ENCODE results near the gene EIF4A2. TPM values are rescaled to one million over a fixed set of nuclear protein-coding genes. Genes with fewer than 3 reads are reported as not detected.
"Not testable (repeated sequence)": the region's sequence is repeated elsewhere in the genome, so short reads cannot be mapped to it uniquely, and the experiment has no call there.

Gene EIF4A2
- total RNA-seq, 1 experiment from 2014 or later: 398 TPM

DNA sequence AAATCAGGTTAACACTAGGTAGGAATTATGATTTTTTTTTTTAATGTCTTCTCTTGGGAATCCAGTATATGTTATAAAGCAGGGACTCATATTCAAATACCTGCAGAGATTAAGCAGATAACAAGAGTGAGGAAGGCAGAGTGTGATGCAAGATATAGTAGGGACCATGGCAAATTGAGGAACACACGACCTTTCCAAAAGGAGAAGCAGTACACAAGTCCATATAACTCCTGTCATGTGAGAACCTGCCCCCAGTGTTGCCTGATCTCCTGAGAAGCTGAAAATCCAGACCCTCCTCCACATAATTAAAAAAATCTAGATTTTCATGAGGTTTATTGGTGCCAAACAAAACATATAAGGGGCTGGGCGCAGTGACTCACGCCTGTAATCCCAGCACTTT is 19.3 kb downstream of the EIF4A2 start:
- no peak overlapping the region for H3K4ac ChIP-seq (ENCODE audit: low read depth, low read length)
- Mint-ChIP-seq H3K9me3 (no peaks in the 10 kb centered on the region), H3K27ac (no peak overlapping the region), H3K36me3 (ENCODE audit: insufficient read depth in 1 of 3, low read depth in 3 of 3) (peaks cover 34 to 66% (median 66%) of the 10 kb centered on the region in 3 experiments), H3K27me3 (ENCODE audit: low read depth) (no peaks in the 10 kb centered on the region), H3K4me3 (no peak overlapping the region; a peak in 1 of 5 replicates), H3K4me1 (peaks cover 14 to 18% of the 10 kb centered on the region in 2 experiments)
- H3K23ac ChIP-seq (ENCODE audit: insufficient read length, low read depth, low read length): no peak overlapping the region
- peaks cover 6% of the 10 kb centered on the region for H3K79me1 ChIP-seq (ENCODE audit: insufficient read depth, low read depth, low read length, poor library complexity, severe bottlenecking)
- H2BK120ac ChIP-seq (ENCODE audit: low read depth, low read length, poor library complexity, severe bottlenecking): no peak overlapping the region
- H2AFZ ChIP-seq (ENCODE audit: low read length): no peak overlapping the region
- no peaks in the 10 kb centered on the region for H4K20me1 ChIP-seq (ENCODE audit: control insufficient read depth, insufficient read depth, insufficient read length)
- no peak overlapping the region for H3K56ac ChIP-seq (ENCODE audit: insufficient read length, low read depth, low read length)
- no peak overlapping the region for H3K18ac ChIP-seq (ENCODE audit: insufficient read length, low read depth, low read length)
- H4K8ac ChIP-seq (replicated peaks; ENCODE audit: insufficient read length, low read depth, low read length): no peak overlapping the region
- no peak for TF ChIP-seq CTCF (conservative IDR thresholded peaks at IDR 0.05)
- DNase-seq: no peak
- H4K91ac ChIP-seq (ENCODE audit: insufficient read length, low read depth, low read length): no peak overlapping the region
- no peaks in the 10 kb centered on the region for H3K4me1 ChIP-seq (ENCODE audit: insufficient read depth, low read length)
- no peak overlapping the region for H2AK5ac ChIP-seq (ENCODE audit: insufficient read length, low read length)
- peaks cover 5% of the 10 kb centered on the region; the same call in 1 of the 2 replicates for H3K79me2 ChIP-seq (ENCODE audit: insufficient read depth, low read length)
- no peaks in the 10 kb centered on the region for H3K27me3 ChIP-seq (ENCODE audit: insufficient read depth, low read length)
- H3K14ac ChIP-seq (ENCODE audit: insufficient read depth, low read length): no peak overlapping the region
- no peaks in the 10 kb centered on the region for H3K9me3 ChIP-seq (ENCODE audit: control insufficient read depth, low read depth, low read length)
- H3K9ac ChIP-seq (ENCODE audit: extremely low read depth, insufficient read length, low read length): no peak overlapping the region
- H2BK20ac ChIP-seq (ENCODE audit: low read depth, low read length, poor library complexity, severe bottlenecking): no peak overlapping the region
- H2BK5ac ChIP-seq (ENCODE audit: insufficient read length, low read length): no peak overlapping the region
- H2BK12ac ChIP-seq (ENCODE audit: insufficient read length, low read depth, low read length): no peak overlapping the region
- no peak overlapping the region for H3K4me2 ChIP-seq (ENCODE audit: insufficient read depth, insufficient read length, low read length)
- no peak overlapping the region for H3T11ph ChIP-seq (ENCODE audit: low read length)
- peaks cover 12% of the 10 kb centered on the region for H3K23me2 ChIP-seq (ENCODE audit: insufficient read length, low read depth, low read length, poor library complexity, severe bottlenecking)
- no peak overlapping the region for H3K27ac ChIP-seq (ENCODE audit: insufficient read length, low read depth, low read length)
- WGBS (ENCODE audit: extremely low coverage, insufficient read length, low lambda C conversion rate): no CpG with 5 or more reads among the region's 3 CpGs
- no peak overlapping the region for H4K5ac ChIP-seq (ENCODE audit: insufficient read length, low read depth, low read length)
- H2BK15ac ChIP-seq (ENCODE audit: low read depth, low read length): no peak overlapping the region

DNA sequence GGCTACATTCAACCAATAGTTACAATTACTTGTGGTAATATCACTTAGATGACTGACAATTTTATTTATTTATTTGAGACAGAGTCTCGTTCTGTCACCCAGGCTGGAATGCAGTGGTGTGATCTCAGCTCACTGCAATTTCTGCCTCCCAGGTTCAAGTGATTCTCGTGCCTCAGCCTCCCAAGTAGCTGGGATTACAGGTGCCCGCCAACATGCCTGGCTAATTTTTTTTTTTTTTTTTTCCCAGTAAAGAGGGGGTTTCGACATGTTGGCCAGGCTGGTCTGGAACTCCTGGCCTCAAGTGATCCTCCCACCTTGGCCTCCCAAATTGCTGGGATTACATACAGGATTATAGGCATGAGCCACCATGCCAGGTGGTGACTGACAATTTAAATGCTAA is 20.1 kb downstream of the EIF4A2 start:
- H3K18ac ChIP-seq (ENCODE audit: insufficient read length, low read depth, low read length); H2AFZ ChIP-seq (ENCODE audit: low read length); H2BK20ac ChIP-seq (ENCODE audit: low read depth, low read length, poor library complexity, severe bottlenecking); H2BK5ac ChIP-seq (ENCODE audit: insufficient read length, low read length); H3K23ac ChIP-seq (ENCODE audit: insufficient read length, low read depth, low read length); H4K20me1 ChIP-seq (ENCODE audit: control insufficient read depth, insufficient read depth, insufficient read length); H2BK12ac ChIP-seq (ENCODE audit: insufficient read length, low read depth, low read length); DNase-seq; H4K5ac ChIP-seq (ENCODE audit: insufficient read length, low read depth, low read length); H2AK5ac ChIP-seq (ENCODE audit: insufficient read length, low read length); H3K56ac ChIP-seq (ENCODE audit: insufficient read length, low read depth, low read length); H3K27me3 Mint-ChIP-seq (ENCODE audit: low read depth); H3K4ac ChIP-seq (ENCODE audit: low read depth, low read length); H3K9me3 ChIP-seq (ENCODE audit: control insufficient read depth, low read depth, low read length); H3K27me3 ChIP-seq (ENCODE audit: insufficient read depth, low read length); H3K4me1 ChIP-seq (ENCODE audit: insufficient read depth, low read length); H3K9me3 Mint-ChIP-seq; H2BK120ac ChIP-seq (ENCODE audit: low read depth, low read length, poor library complexity, severe bottlenecking); H3T11ph ChIP-seq (ENCODE audit: low read length); H3K27ac Mint-ChIP-seq; H4K8ac ChIP-seq (replicated peaks; ENCODE audit: insufficient read length, low read depth, low read length); H3K4me2 ChIP-seq (ENCODE audit: insufficient read depth, insufficient read length, low read length); H3K79me2 ChIP-seq (ENCODE audit: insufficient read depth, low read length); H3K79me1 ChIP-seq (ENCODE audit: insufficient read depth, low read depth, low read length, poor library complexity, severe bottlenecking); H2BK15ac ChIP-seq (ENCODE audit: low read depth, low read length); H3K4me3 Mint-ChIP-seq; H4K91ac ChIP-seq (ENCODE audit: insufficient read length, low read depth, low read length); H3K9ac ChIP-seq (ENCODE audit: extremely low read depth, insufficient read length, low read length); H3K27ac ChIP-seq (ENCODE audit: insufficient read length, low read depth, low read length); H3K14ac ChIP-seq (ENCODE audit: insufficient read depth, low read length): not testable (repeated sequence)
- WGBS (ENCODE audit: extremely low coverage, insufficient read length, low lambda C conversion rate): no CpG with 5 or more reads among the region's 4 CpGs
- peaks cover 12% of the 10 kb centered on the region for H3K23me2 ChIP-seq (ENCODE audit: insufficient read length, low read depth, low read length, poor library complexity, severe bottlenecking)
- Mint-ChIP-seq H3K4me1 (peaks cover 14 to 18% of the 10 kb centered on the region in 2 experiments), H3K36me3 (ENCODE audit: insufficient read depth in 1 of 3, low read depth in 3 of 3) (peaks cover 32 to 61% (median 58%) of the 10 kb centered on the region in 3 experiments)

Measured in H9 (cell line).